NCI-H345 treated with DMSO at 0.1 percent for 48 hours (cell line): ENCODE data around the gene CNTN4.
"Not testable (repeated sequence)": the region's sequence is repeated elsewhere in the genome, so short reads cannot be mapped to it uniquely, and the experiment has no call there.

Experiments
- DNase-seq: peaks from one replicate; lab custom pipeline; 2025; ENCODE audit not compliant: unreplicated experiment; lab: John Stamatoyannopoulos, UW

Gene CNTN4

GRCh38 chr3:2774481-2775249 lies 676.0 kb downstream of the CNTN4 start:
- no peak for DNase-seq

- DNase-seq = no peak
Observed at GRCh38 chr3:2783261-2783660, 684.6 kb downstream of the CNTN4 start.

GRCh38 chr3:2784627-2785026 lies 686.0 kb downstream of the CNTN4 start:
- no peak for DNase-seq

GRCh38 chr3:2790266-2790815 lies 691.7 kb downstream of the CNTN4 start:
- DNase-seq = no peak

GRCh38 chr3:2792432-2792831 lies 693.8 kb downstream of the CNTN4 start:
- DNase-seq = no peak

GRCh38 chr3:2793987-2794386 lies 695.3 kb downstream of the CNTN4 start:
- no peak for DNase-seq

- no peak for DNase-seq
Observed at GRCh38 chr3:2802429-2802828, 703.8 kb downstream of the CNTN4 start.

- no peak for DNase-seq
Observed at GRCh38 chr3:2807514-2807913, 708.8 kb downstream of the CNTN4 start.

GRCh38 chr3:2810723-2811122 lies 712.1 kb downstream of the CNTN4 start:
- DNase-seq = no peak

- no peak for DNase-seq
Observed at GRCh38 chr3:2819571-2819970, 720.9 kb downstream of the CNTN4 start.

- not testable (repeated sequence) for DNase-seq
Observed at GRCh38 chr3:2820982-2821381, 722.3 kb downstream of the CNTN4 start.

- no peak for DNase-seq
Observed at GRCh38 chr3:2822611-2823010, 723.9 kb downstream of the CNTN4 start.

- no peak for DNase-seq
Observed at GRCh38 chr3:2823031-2823430, 724.4 kb downstream of the CNTN4 start.

GRCh38 chr3:2823437-2824211 lies 725.0 kb downstream of the CNTN4 start:
- no peak for DNase-seq

- no peak for DNase-seq
Observed at GRCh38 chr3:2826036-2826435, 727.4 kb downstream of the CNTN4 start.

- no peak for DNase-seq
Observed at GRCh38 chr3:2826453-2826852, 727.8 kb downstream of the CNTN4 start.

- DNase-seq = no peak
Observed at GRCh38 chr3:2837239-2837638, 738.6 kb downstream of the CNTN4 start.

- DNase-seq = no peak
Observed at GRCh38 chr3:2837910-2838309, 739.2 kb downstream of the CNTN4 start.

- DNase-seq = no peak
Observed at GRCh38 chr3:2838546-2839157, 740.0 kb downstream of the CNTN4 start.

GRCh38 chr3:2839876-2840275 lies 741.2 kb downstream of the CNTN4 start:
- no peak for DNase-seq

GRCh38 chr3:2847062-2847841 lies 748.6 kb downstream of the CNTN4 start:
- no peak for DNase-seq
